Skeletal muscle satellite cell (primary cell): Measurements from ENCODE around the gene FER.

Source experiments
- H3K27me3 ChIP-seq: 2 replicates; pipeline ENCODE4 v1.7.0; 2013; ENCODE audit warnings: low read length; ENCODE audit not compliant: control insufficient read depth, insufficient read depth
- H3K36me3 ChIP-seq: 2 replicates; pipeline ENCODE4 v1.7.0; 2013; ENCODE audit warnings: mild to moderate bottlenecking, control low read depth, low read length; ENCODE audit not compliant: insufficient read depth
- H3K4me1 ChIP-seq: 2 replicates; pipeline ENCODE4 v1.7.0; 2013; ENCODE audit warnings: low read length; ENCODE audit not compliant: control insufficient read depth, insufficient read depth
- H3K4me2 ChIP-seq: 2 replicates; pipeline ENCODE4 v1.7.0; 2013; ENCODE audit warnings: mild to moderate bottlenecking, low read length
- H3K4me3 ChIP-seq: 2 replicates; pipeline ENCODE4 v1.7.0; 2013; ENCODE audit warnings: low read length
- H3K9ac ChIP-seq: 2 replicates; pipeline ENCODE4 v1.7.0; 2013; ENCODE audit warnings: mild to moderate bottlenecking, low read depth, low read length, moderate library complexity
- H3K9me3 ChIP-seq: replicated peaks from 2 replicates; pipeline ENCODE4 v1.7.0; 2013; ENCODE audit warnings: mild to moderate bottlenecking, control low read depth, low read length

Gene FER

GRCh38 chr5:109089191-109089590 is 341.5 kb downstream of the FER start:
- Histone ChIP-seq H3K9me3 (no peaks in the 10 kb centered on the region), H3K36me3 (no peaks in the 10 kb centered on the region), H3K9ac (no peak overlapping the region), H3K4me3 (no peak overlapping the region), H3K27me3 (no peaks in the 10 kb centered on the region), H3K4me1 (no peaks in the 10 kb centered on the region), H3K4me2 (no peak overlapping the region)

GRCh38 chr5:109099081-109099480 is 351.4 kb downstream of the FER start:
- Histone ChIP-seq H3K4me2 (no peak overlapping the region), H3K9me3 (no peaks in the 10 kb centered on the region), H3K4me1 (peaks cover 10% of the 10 kb centered on the region), H3K27me3 (no peaks in the 10 kb centered on the region), H3K9ac (no peak overlapping the region), H3K36me3 (no peaks in the 10 kb centered on the region), H3K4me3 (no peak overlapping the region)

GRCh38 chr5:109100971-109101370 is 353.3 kb downstream of the FER start:
- Histone ChIP-seq H3K9ac (no peak overlapping the region), H3K4me2 (no peak overlapping the region), H3K4me1 (peaks cover 19% of the 10 kb centered on the region), H3K9me3 (no peaks in the 10 kb centered on the region), H3K27me3 (no peaks in the 10 kb centered on the region), H3K4me3 (no peak overlapping the region), H3K36me3 (no peaks in the 10 kb centered on the region)

GRCh38 chr5:109102096-109102690 is 354.5 kb downstream of the FER start:
- no peaks in the 10 kb centered on the region for H3K36me3 ChIP-seq
- peaks cover 31% of the 10 kb centered on the region for H3K4me1 ChIP-seq
- no peak overlapping the region for H3K9ac ChIP-seq
- no peak overlapping the region for H3K4me3 ChIP-seq
- H3K9me3 ChIP-seq = no peaks in the 10 kb centered on the region
- no peaks in the 10 kb centered on the region for H3K27me3 ChIP-seq
- no peak overlapping the region for H3K4me2 ChIP-seq

- Histone ChIP-seq H3K36me3 (no peaks in the 10 kb centered on the region), H3K4me2 (peak overlapping the region; percentile 80), H3K9me3 (no peaks in the 10 kb centered on the region), H3K4me1 (peaks cover 31% of the 10 kb centered on the region), H3K27me3 (no peaks in the 10 kb centered on the region), H3K4me3 (peak overlapping the region; percentile 60), H3K9ac (peak overlapping the region; percentile 62)
These were observed 358.1 kb downstream of the FER start for GRCh38 chr5:109105631-109106267.

GRCh38 chr5:109111680-109112079 is 364.0 kb downstream of the FER start:
- H3K36me3 ChIP-seq = no peaks in the 10 kb centered on the region
- H3K9ac ChIP-seq = no peak overlapping the region
- no peak overlapping the region for H3K4me2 ChIP-seq
- no peaks in the 10 kb centered on the region for H3K9me3 ChIP-seq
- H3K27me3 ChIP-seq = no peaks in the 10 kb centered on the region
- H3K4me1 ChIP-seq = peaks cover 6% of the 10 kb centered on the region
- H3K4me3 ChIP-seq = no peak overlapping the region

- H3K9me3 ChIP-seq = no peaks in the 10 kb centered on the region
- no peaks in the 10 kb centered on the region for H3K36me3 ChIP-seq
- H3K4me1 ChIP-seq = no peaks in the 10 kb centered on the region
- H3K9ac ChIP-seq = no peak overlapping the region
- H3K27me3 ChIP-seq = no peaks in the 10 kb centered on the region
- H3K4me2 ChIP-seq = no peak overlapping the region
- H3K4me3 ChIP-seq = no peak overlapping the region
These were observed 365.9 kb downstream of the FER start for GRCh38 chr5:109113608-109114007.

GRCh38 chr5:109121225-109121624 is 373.5 kb downstream of the FER start:
- H3K36me3 ChIP-seq = no peaks in the 10 kb centered on the region
- H3K4me1 ChIP-seq = peaks cover 3% of the 10 kb centered on the region
- H3K9me3 ChIP-seq = no peaks in the 10 kb centered on the region
- H3K9ac ChIP-seq = no peak overlapping the region
- no peak overlapping the region for H3K4me2 ChIP-seq
- no peaks in the 10 kb centered on the region for H3K27me3 ChIP-seq
- H3K4me3 ChIP-seq = no peak overlapping the region

- Histone ChIP-seq H3K27me3 (no peaks in the 10 kb centered on the region), H3K4me1 (peaks cover 3% of the 10 kb centered on the region), H3K9me3 (no peaks in the 10 kb centered on the region), H3K4me2 (no peak overlapping the region), H3K4me3 (no peak overlapping the region), H3K36me3 (no peaks in the 10 kb centered on the region), H3K9ac (no peak overlapping the region)
These were observed 378.2 kb downstream of the FER start for GRCh38 chr5:109125755-109126429.

- Histone ChIP-seq H3K4me2 (no peak overlapping the region), H3K9ac (no peak overlapping the region), H3K4me1 (peaks cover 3% of the 10 kb centered on the region), H3K4me3 (no peak overlapping the region), H3K9me3 (no peaks in the 10 kb centered on the region), H3K36me3 (no peaks in the 10 kb centered on the region), H3K27me3 (no peaks in the 10 kb centered on the region)
These were observed 378.8 kb downstream of the FER start for GRCh38 chr5:109126481-109126880.

GRCh38 chr5:109136906-109137305 is 389.2 kb downstream of the FER start:
- Histone ChIP-seq H3K4me1 (no peaks in the 10 kb centered on the region), H3K27me3 (no peaks in the 10 kb centered on the region)

More at GRCh38 chr5:109136906-109137305, 389.2 kb downstream of the FER start:
- H3K9me3 ChIP-seq = no peaks in the 10 kb centered on the region
- H3K9ac ChIP-seq = no peak overlapping the region
- no peak overlapping the region for H3K4me3 ChIP-seq
- H3K4me2 ChIP-seq = no peak overlapping the region
- no peaks in the 10 kb centered on the region for H3K36me3 ChIP-seq
